Measurements from ENCODE around the gene DUSP6. TPM values are rescaled to one million over a fixed set of nuclear protein-coding genes. Genes with fewer than 3 reads are reported as not detected.

The DUSP6 gene
- total and polyA plus RNA-seq, 2 experiments from 2014 or later, result 96.1 to 112 TPM

DNA sequence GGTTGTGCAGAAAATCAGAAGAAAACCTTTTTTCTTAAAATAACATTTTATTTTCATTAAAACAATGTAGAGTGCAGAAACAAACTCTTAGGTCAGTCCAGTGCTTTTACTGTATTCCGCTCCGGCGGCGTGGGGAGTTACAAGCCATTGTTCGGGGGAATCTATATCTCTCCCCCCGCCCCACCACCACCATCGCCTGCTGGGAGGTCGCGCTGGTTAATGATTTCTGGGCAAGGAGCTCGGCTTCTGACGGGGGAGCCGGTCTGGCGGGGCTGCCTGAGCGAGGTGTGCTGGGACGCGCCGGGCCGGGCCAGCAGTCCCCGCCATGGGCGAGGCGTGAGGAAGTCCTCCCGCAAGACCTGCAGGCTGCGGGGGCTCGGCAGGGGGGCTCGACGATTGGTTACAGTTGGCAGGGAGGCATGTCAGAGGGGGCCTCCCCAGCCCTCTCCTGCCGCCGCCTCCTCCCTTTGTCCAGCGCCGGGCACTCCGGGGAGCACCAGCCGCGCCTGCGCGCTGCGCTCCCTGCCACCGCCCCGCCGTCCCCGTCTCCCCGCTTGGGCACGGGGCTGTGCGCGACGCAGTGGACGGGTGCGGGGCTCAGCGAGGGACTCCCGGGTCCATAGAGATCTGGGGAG is 1.0 kb upstream of the DUSP6 start:
- TF ChIP-seq EZH2phosphoT487 (IDR thresholded peaks at IDR 0.05; ENCODE audit: insufficient read depth, low read depth) (no peak), EZH2 (IDR thresholded peaks at IDR 0.05; ENCODE audit: insufficient read depth, poor library complexity, severe bottlenecking) (no peak)
- peaks cover 23% of the 10 kb centered on the region for H3K36me3 ChIP-seq (ENCODE audit: low read depth)
- peak overlapping the region; percentile 96 for H3K27ac ChIP-seq
- H3K9ac ChIP-seq, result peak overlapping the region; percentile 94
- in situ Hi-C loops (cut with MboI), result loop anchor here (10.0 kb wide), 1 partner anchor 299 kb away; no protein-coding TSS in a partner anchor
- WGBS, 2 experiments (ENCODE audit: low coverage in 1 of 2, low lambda C conversion rate in 2 of 2, missing lambda C conversion rate in 2 of 2), result 1% methylated on average over 33 to 45 of the region's 49 CpGs
- peaks cover 42% of the 10 kb centered on the region for H3F3A ChIP-seq (ENCODE audit: insufficient read depth)
- H3K9me3 ChIP-seq (ENCODE audit: low read depth), result no peaks in the 10 kb centered on the region
- DNase-seq, result peak; percentile 75
- peak overlapping the region; percentile 89 for H3K4me3 ChIP-seq
- H3K79me2 ChIP-seq (ENCODE audit: insufficient read depth), result peaks cover 65% of the 10 kb centered on the region
- peaks cover 13% of the 10 kb centered on the region for H3K4me1 ChIP-seq (ENCODE audit: insufficient read depth)
- no peaks in the 10 kb centered on the region for H3K27me3 ChIP-seq (replicated peaks; ENCODE audit: insufficient read depth)
- peak overlapping the region; percentile 88 for H2AFZ ChIP-seq
- H4K20me1 ChIP-seq (ENCODE audit: insufficient read depth), result peaks cover 5% of the 10 kb centered on the region; the same call in 1 of the 2 replicates
- no peaks in the 10 kb centered on the region for H3K9me2 ChIP-seq (ENCODE audit: insufficient read depth)
- H3K4me2 ChIP-seq (ENCODE audit: unreplicated experiment), result peak overlapping the region; percentile 98

DNA sequence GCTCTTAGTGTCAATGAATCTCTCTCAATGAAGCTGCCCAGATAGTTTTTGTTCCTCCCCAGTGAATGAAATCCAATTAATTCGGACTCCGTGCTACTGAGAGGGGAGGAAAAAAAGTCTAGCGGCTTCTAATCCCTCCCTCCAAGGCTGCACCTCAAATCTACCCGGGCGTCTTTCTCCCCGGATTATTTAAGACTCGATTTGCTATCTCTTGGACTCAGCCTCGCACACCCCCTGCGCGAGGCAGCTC is 134 bp downstream of the DUSP6 start:
- H3F3A ChIP-seq (ENCODE audit: insufficient read depth), result peaks cover 52% of the 10 kb centered on the region
- H3K79me2 ChIP-seq (ENCODE audit: insufficient read depth), result peaks cover 74% of the 10 kb centered on the region
- TF ChIP-seq EZH2 (IDR thresholded peaks at IDR 0.05; ENCODE audit: insufficient read depth, poor library complexity, severe bottlenecking) (no peak), EZH2phosphoT487 (IDR thresholded peaks at IDR 0.05; ENCODE audit: insufficient read depth, low read depth) (no peak)
- peak overlapping the region; percentile 89 for H3K4me3 ChIP-seq
- WGBS, 2 experiments (ENCODE audit: low coverage in 1 of 2, low lambda C conversion rate in 2 of 2, missing lambda C conversion rate in 2 of 2), result 1% methylated on average over 10 of the region's 10 CpGs
- peak overlapping the region; percentile 27 for H2AFZ ChIP-seq
- no peaks in the 10 kb centered on the region for H3K9me3 ChIP-seq (ENCODE audit: low read depth)
- peaks cover 5% of the 10 kb centered on the region; the same call in 1 of the 2 replicates for H4K20me1 ChIP-seq (ENCODE audit: insufficient read depth)
- no peak for DNase-seq
- H3K36me3 ChIP-seq (ENCODE audit: low read depth), result peaks cover 32% of the 10 kb centered on the region
- no peaks in the 10 kb centered on the region for H3K27me3 ChIP-seq (replicated peaks; ENCODE audit: insufficient read depth)
- peak overlapping the region; percentile 96 for H3K27ac ChIP-seq
- H3K4me1 ChIP-seq (ENCODE audit: insufficient read depth), result peaks cover 24% of the 10 kb centered on the region
- H3K4me2 ChIP-seq (ENCODE audit: unreplicated experiment), result peak overlapping the region; percentile 98
- H3K9ac ChIP-seq, result peak overlapping the region; percentile 94
- H3K9me2 ChIP-seq (ENCODE audit: insufficient read depth), result no peaks in the 10 kb centered on the region
- in situ Hi-C loops (cut with MboI), result loop anchor here (10.0 kb wide), 1 partner anchor 297 kb away; no protein-coding TSS in a partner anchor

DNA sequence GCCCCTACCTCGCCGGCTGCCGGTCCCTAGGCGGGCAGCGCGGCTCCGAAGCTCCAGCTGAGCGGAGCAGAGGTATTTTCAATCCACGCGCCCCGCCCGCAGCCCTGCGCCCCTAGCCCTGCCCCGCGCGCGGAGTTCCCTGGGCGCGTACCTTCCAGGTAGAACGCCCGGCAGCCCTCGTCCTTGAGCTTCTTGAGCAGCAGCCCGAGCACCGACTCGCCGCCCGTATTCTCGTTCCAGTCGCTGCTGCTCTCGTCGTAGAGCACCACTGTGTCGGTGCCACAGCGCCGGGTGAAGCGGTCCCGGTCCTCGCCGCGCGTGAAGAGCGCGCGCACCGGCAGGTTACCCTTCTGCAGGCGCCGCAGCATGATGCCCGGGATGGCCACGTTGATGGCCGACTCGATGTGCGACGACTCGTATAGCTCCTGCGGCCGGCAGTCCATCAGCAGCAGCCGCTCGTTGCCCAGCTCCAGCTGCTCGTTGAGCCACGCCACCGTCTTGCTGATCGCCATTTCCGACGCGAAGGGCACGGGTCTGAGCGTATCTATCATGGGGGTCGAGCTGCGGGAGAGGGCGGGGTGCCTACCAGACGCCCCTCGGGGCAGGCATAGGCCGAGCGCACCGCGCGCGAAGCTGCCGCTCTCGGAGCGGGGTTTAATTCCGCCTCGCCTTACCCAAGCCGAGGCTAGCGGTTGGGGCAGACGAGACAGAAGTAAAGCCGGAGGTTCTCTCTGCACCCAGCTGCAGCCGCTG is 636 bp downstream of the DUSP6 start:
- Histone ChIP-seq H3K9me2 (ENCODE audit: insufficient read depth) (no peaks in the 10 kb centered on the region), H2AFZ (peak overlapping the region; percentile 27), H3K79me2 (ENCODE audit: insufficient read depth) (peaks cover 70% of the 10 kb centered on the region), H3K36me3 (ENCODE audit: low read depth) (peaks cover 32% of the 10 kb centered on the region), H3K27me3 (replicated peaks; ENCODE audit: insufficient read depth) (no peaks in the 10 kb centered on the region), H3K27ac (peak overlapping the region; percentile 96), H4K20me1 (ENCODE audit: insufficient read depth) (peaks cover 5% of the 10 kb centered on the region; the same call in 1 of the 2 replicates), H3K9ac (peak overlapping the region; percentile 94), H3K4me2 (ENCODE audit: unreplicated experiment) (peak overlapping the region; percentile 98), H3K4me1 (ENCODE audit: insufficient read depth) (peaks cover 29% of the 10 kb centered on the region), H3F3A (ENCODE audit: insufficient read depth) (peaks cover 57% of the 10 kb centered on the region), H3K9me3 (ENCODE audit: low read depth) (no peaks in the 10 kb centered on the region), H3K4me3 (peak overlapping the region; percentile 89)
- 1 to 2% methylated on average over 54 to 87 of the region's 87 CpGs for WGBS, 2 experiments (ENCODE audit: low coverage in 1 of 2, low lambda C conversion rate in 2 of 2, missing lambda C conversion rate in 2 of 2)
- DNase-seq, result peak; percentile 77
- in situ Hi-C loops (cut with MboI), result loop anchor here (10.0 kb wide), 1 partner anchor 297 kb away; no protein-coding TSS in a partner anchor
- TF ChIP-seq EZH2phosphoT487 (IDR thresholded peaks at IDR 0.05; ENCODE audit: insufficient read depth, low read depth), result no peak

DNA sequence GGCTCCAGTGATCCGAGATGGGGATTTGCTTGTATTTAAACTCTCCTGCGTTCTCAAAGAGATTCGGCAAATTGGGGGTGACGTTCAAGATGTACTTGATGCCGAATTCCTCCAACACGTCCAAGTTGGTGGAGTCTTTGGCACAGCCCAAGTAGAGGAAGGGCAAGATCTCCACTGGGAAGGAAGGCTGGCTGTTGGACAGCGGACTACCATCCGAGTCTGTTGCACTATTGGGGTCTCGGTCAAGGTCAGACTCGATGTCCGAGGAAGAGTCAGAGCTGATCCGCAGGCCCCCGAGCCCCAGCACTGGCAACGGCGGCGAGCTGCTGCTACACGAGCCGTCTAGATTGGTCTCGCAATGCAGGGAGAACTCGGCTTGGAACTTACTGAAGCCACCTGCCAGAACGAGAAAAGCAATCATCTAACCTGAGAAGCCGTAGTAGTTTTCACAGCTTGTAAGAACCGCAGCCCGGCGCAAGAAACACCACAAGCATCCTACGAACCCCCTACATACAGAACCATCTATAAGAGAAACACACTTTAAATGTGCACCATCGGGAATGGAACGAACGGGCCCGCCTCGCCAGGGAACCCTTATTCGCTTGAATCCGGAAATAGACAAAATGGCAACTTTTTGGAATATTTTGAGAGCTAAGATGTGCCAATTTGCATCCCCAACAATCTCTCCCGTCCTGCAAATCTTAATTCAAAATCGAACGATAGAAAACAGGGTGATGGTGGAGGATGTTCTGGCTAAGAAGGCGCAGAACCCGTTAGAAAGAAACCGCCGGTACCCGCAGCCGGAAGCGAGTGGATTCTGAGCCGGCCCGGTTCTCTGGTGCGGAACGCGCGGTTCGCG is 1.4 kb downstream of the DUSP6 start:
- no peaks in the 10 kb centered on the region for H3K9me3 ChIP-seq (ENCODE audit: low read depth)
- 25 to 28% methylated on average over 46 to 50 of the region's 51 CpGs for WGBS, 2 experiments (ENCODE audit: low coverage in 1 of 2, low lambda C conversion rate in 2 of 2, missing lambda C conversion rate in 2 of 2)
- H3F3A ChIP-seq (ENCODE audit: insufficient read depth), result peaks cover 65% of the 10 kb centered on the region
- peak overlapping the region; percentile 96 for H3K27ac ChIP-seq
- peaks cover 34% of the 10 kb centered on the region for H3K4me1 ChIP-seq (ENCODE audit: insufficient read depth)
- DNase-seq, result peak; percentile 42
- TF ChIP-seq EZH2 (IDR thresholded peaks at IDR 0.05; ENCODE audit: insufficient read depth, poor library complexity, severe bottlenecking), result no peak
- no peak for TF ChIP-seq EZH2phosphoT487 (IDR thresholded peaks at IDR 0.05; ENCODE audit: insufficient read depth, low read depth)
- peaks cover 62% of the 10 kb centered on the region for H3K79me2 ChIP-seq (ENCODE audit: insufficient read depth)
- H4K20me1 ChIP-seq (ENCODE audit: insufficient read depth), result peaks cover 5% of the 10 kb centered on the region; the same call in 1 of the 2 replicates
- H3K4me3 ChIP-seq, result peak overlapping the region; percentile 89
- no peaks in the 10 kb centered on the region for H3K9me2 ChIP-seq (ENCODE audit: insufficient read depth)
- peaks cover 32% of the 10 kb centered on the region for H3K36me3 ChIP-seq (ENCODE audit: low read depth)
- in situ Hi-C loops (cut with MboI), result loop anchor here (10.0 kb wide), 1 partner anchor 296 kb away; no protein-coding TSS in a partner anchor
- H2AFZ ChIP-seq, result peak overlapping the region; percentile 27; the same call in 1 of the 2 replicates
- peak overlapping the region; percentile 98 for H3K4me2 ChIP-seq (ENCODE audit: unreplicated experiment)
- H3K9ac ChIP-seq, result peak overlapping the region; percentile 94
- no peaks in the 10 kb centered on the region for H3K27me3 ChIP-seq (replicated peaks; ENCODE audit: insufficient read depth)
